Measurements from ENCODE around the gene CCL13. TPM values are rescaled to one million over a fixed set of nuclear protein-coding genes. Genes with fewer than 3 reads are reported as not detected.
A peak's percentile ranks its signal among the peaks of the same experiment; 100 is the strongest.

Gene CCL13
- total RNA-seq, 2 donors from 2014 or later: 4.6 to 6.4 TPM

- no peak for DNase-seq
- intact Hi-C loops (cut with DNase I): no loop called here
- ATAC-seq: no peak
Measured at GRCh38 chr17:34378664-34379101, 22.4 kb downstream of the CCL13 start.

- ATAC-seq (no peak), DNase-seq (no peak)
- intact Hi-C loops (cut with DNase I): no loop called here
Measured at GRCh38 chr17:34379868-34380267, 23.6 kb downstream of the CCL13 start.

- intact Hi-C loops (cut with DNase I): no loop called here
- DNase-seq (peak; percentile 25), ATAC-seq (peak in 1 of 2 donors; percentile 12)
Measured at GRCh38 chr17:34382621-34383124, 26.4 kb downstream of the CCL13 start.

GRCh38 chr17:34383216-34383615 is 26.9 kb downstream of the CCL13 start:
- DNase-seq (no peak), ATAC-seq (no peak)
- intact Hi-C loops (cut with DNase I): no loop called here

GRCh38 chr17:34384271-34384670 is 28.0 kb downstream of the CCL13 start:
- ATAC-seq: no peak
- DNase-seq: no peak
- intact Hi-C loops (cut with DNase I): no loop called here

- intact Hi-C loops (cut with DNase I): no loop called here
- DNase-seq (no peak), ATAC-seq (no peak)
Measured at GRCh38 chr17:34384822-34385605, 28.7 kb downstream of the CCL13 start.

- no peak for ATAC-seq
- DNase-seq: no peak
- intact Hi-C loops (cut with DNase I): no loop called here
Measured at GRCh38 chr17:34386343-34386696, 30.0 kb downstream of the CCL13 start.

- intact Hi-C loops (cut with DNase I): no loop called here
- ATAC-seq (peak; percentile 50 to 61), DNase-seq (no peak)
Measured at GRCh38 chr17:34386697-34387550, 30.6 kb downstream of the CCL13 start.

- intact Hi-C loops (cut with DNase I): no loop called here
- DNase-seq (no peak), ATAC-seq (no peak)
Measured at GRCh38 chr17:34387566-34387965, 31.3 kb downstream of the CCL13 start.

- intact Hi-C loops (cut with DNase I): no loop called here
- ATAC-seq (no peak), DNase-seq (no peak)
Measured at GRCh38 chr17:34389126-34389750, 33.0 kb downstream of the CCL13 start.

- DNase-seq: no peak
- no peak for ATAC-seq
- intact Hi-C loops (cut with DNase I): no loop called here
Measured at GRCh38 chr17:34390649-34391048, 34.4 kb downstream of the CCL13 start.

- DNase-seq (no peak), ATAC-seq (no peak)
- intact Hi-C loops (cut with DNase I): no loop called here
Measured at GRCh38 chr17:34391241-34391640, 35.0 kb downstream of the CCL13 start.

- DNase-seq (no peak), ATAC-seq (no peak)
- intact Hi-C loops (cut with DNase I): no loop called here
Measured at GRCh38 chr17:34393401-34393800, 37.1 kb downstream of the CCL13 start.

GRCh38 chr17:34397265-34397664 is 41.0 kb downstream of the CCL13 start:
- intact Hi-C loops (cut with DNase I): no loop called here
- DNase-seq (no peak), ATAC-seq (no peak)

- intact Hi-C loops (cut with DNase I): no loop called here
- DNase-seq (no peak), ATAC-seq (peak in 1 of 2 donors; percentile 15)
Measured at GRCh38 chr17:34398990-34399389, 42.7 kb downstream of the CCL13 start.

GRCh38 chr17:34399725-34400124 is 43.4 kb downstream of the CCL13 start:
- ATAC-seq: no peak
- DNase-seq: no peak
- intact Hi-C loops (cut with DNase I): no loop called here

- DNase-seq (no peak), ATAC-seq (no peak)
- intact Hi-C loops (cut with DNase I): no loop called here
Measured at GRCh38 chr17:34400301-34400931, 44.1 kb downstream of the CCL13 start.

GRCh38 chr17:34401165-34401564 is 44.9 kb downstream of the CCL13 start:
- DNase-seq (no peak), ATAC-seq (no peak)
- intact Hi-C loops (cut with DNase I): no loop called here

GRCh38 chr17:34403006-34403405 is 46.7 kb downstream of the CCL13 start:
- DNase-seq (no peak), ATAC-seq (no peak)
- intact Hi-C loops (cut with DNase I): no loop called here

Data from left cardiac atrium (tissue), 4 donors.